Left renal pelvis (tissue), 4 donors: ENCODE data around the gene ZNF91. TPM values are rescaled to one million over a fixed set of nuclear protein-coding genes. Genes with fewer than 3 reads are reported as not detected.
"Not testable (repeated sequence)": the region's sequence is repeated elsewhere in the genome, so short reads cannot be mapped to it uniquely, and the experiment has no call there.

Experiments used
- DNase-seq, 4 donors: peaks; one replicate each; pipeline ENCODE4 v3.0.0-alpha.2; 2013; ENCODE audit warnings: low read depth in 4 of 4, low spot score in 3 of 4
- polyA plus RNA-seq, 4 donors: library from polyadenylated mRNA; unstranded; fragments of 120-200 nt; gene quantifications; one replicate each; pipeline ENCODE4 v1.2.1, GENCODE V29; 2013; ENCODE audit not compliant: insufficient read length in 4 of 4

The ZNF91 gene
- polyA plus RNA-seq, 4 donors, result 51.1 to 70.8 (median 65.1) TPM

DNA sequence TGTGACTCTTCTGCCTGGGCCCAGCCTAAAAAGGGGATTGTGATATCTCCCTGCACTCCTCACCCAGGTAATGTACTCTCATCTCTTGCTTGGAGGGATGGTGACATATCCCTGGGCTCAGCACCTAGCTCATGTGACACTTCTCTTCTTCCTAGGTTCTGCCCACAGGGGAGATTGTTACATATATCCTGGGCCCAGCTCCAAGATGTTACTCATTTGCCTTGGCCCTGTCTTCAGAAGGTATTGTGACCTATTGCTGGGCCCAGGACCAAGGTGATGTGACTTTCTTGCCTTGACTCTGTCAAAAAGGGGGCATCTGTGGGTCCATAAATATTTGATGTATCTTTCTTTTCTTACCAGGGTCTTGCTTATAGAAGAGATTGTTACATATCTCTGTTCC lies 73.9 kb downstream of the ZNF91 start:
- not testable (repeated sequence) for DNase-seq

DNA sequence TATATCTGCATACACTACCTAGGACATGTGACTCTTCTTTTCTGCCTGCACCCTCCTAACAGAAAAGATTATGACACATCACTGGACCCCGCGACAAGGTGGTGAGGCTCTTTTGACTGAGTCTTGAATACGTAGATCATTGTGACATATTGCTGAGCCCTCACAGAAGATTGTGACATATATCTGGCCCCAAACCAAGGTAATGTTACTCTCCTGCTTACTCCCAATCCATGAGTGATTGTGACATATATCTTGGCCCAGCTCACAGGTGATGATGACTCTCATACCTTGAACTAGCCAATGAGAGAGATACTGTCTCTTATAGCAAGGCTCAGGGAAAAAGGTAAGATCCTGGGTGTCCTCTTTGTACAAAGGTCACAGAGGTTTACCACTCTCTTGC lies 75.7 kb downstream of the ZNF91 start:
- not testable (repeated sequence) for DNase-seq

DNA sequence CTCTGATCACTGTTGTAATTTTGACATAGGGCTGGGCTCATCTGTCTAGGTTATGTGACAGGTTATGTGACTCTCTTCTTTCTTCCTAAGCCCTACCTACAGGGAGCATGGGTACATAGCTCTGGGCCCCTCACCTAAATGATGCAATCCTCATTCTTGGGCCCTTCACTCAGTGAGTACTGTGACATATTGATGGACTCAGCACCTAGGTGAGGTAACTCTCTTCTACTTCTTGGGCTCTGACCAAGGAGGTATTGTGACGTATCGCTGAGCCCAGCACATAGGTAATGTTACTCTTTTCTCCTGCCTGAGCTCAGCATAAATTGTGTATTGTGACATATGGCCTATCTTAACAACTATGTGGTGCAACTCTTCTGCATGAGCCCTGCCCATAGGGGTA lies 76.3 kb downstream of the ZNF91 start:
- not testable (repeated sequence) for DNase-seq

DNA sequence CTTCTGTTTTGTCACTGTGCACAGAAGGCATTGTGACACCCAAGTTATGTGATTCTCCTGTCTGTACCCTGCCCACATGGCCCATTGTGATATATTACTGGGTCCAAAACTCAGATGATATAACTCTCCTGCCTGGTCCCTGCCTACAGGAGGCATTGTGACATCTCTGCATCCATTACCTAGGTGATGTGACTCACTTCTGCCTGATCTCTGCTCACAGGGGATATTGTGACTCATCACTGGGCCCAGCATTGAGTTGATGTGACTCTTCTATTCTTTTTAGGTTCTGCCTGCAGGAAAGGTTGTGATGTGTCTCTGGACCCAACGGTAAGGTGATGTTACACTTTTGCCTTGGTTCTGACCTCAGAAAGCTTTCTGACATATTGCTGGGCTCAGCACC lies 77.1 kb downstream of the ZNF91 start:
- DNase-seq, result no peak

DNA sequence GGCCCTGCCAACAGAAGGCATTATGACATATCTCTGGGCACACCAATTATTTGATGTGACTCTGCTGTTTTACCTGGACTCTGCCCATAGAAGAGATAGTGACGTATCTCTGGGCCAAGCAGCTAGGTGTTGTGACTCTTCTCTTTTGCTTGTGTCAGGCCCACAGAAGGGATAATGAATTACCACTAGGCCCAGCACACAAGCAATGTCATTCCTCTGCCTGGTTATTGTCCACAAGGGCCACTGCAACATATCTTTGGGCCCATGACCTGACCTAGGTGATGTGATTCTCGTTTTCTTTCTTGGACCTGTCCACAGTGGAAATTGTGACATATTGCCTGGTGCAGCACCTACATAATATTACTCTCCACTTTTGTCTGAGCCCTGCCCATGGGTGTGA lies 80.0 kb downstream of the ZNF91 start:
- no peak for DNase-seq

DNA sequence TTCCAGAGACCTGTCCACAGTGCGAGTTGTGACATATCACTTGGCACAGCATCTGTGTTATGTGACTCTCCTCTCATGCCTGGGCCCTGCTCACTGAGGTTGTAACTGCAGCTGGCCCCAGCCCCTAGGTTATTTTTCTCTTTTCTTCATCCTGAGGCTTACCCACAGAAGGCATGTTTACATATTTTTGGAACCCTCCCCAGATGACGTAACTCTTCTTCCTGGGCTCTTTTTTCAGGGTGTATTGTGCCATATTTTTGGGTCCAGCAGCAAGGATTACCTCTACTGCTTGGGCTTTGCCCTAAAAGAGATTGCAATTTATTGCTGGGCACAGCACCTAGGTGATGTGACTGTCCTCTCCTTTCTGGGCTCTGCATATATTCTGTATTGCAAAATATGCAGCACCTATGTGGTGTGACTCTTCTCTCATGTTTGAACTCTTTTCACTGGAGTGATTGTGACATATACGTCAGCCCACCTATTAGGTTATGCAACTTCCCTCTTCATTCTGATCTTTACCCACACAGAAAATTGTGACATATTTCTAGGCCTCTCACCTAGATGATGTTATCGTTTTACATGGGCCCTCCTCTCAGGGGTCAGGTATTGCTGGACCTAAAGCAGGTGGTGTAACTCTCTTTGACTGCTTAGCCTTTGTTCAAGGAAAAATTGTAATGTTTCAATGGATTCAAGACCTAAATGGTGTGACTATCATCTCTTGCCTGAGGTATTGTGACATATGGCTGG lies 80.6 kb downstream of the ZNF91 start:
- no peak for DNase-seq

GRCh38 chr19:23313196-23313595 lies 82.1 kb downstream of the ZNF91 start:
- DNase-seq, result no peak

- no peak for DNase-seq
These were observed 82.8 kb downstream of the ZNF91 start for GRCh38 chr19:23312515-23312914.

GRCh38 chr19:23311551-23311950 lies 83.7 kb downstream of the ZNF91 start:
- no peak for DNase-seq

- DNase-seq, result no peak
These were observed 84.5 kb downstream of the ZNF91 start for GRCh38 chr19:23310729-23311211.

GRCh38 chr19:23309926-23310325 lies 85.3 kb downstream of the ZNF91 start:
- DNase-seq, result no peak

GRCh38 chr19:23305555-23305954 lies 89.7 kb downstream of the ZNF91 start:
- DNase-seq, result no peak

GRCh38 chr19:23304238-23304637 lies 91.0 kb downstream of the ZNF91 start:
- DNase-seq, result no peak

- no peak for DNase-seq
These were observed 101.1 kb downstream of the ZNF91 start for GRCh38 chr19:23294141-23294540.

GRCh38 chr19:23289966-23290365 lies 105.3 kb downstream of the ZNF91 start:
- not testable (repeated sequence) for DNase-seq

Other genes with a start within 250 kb of the ZNF91 start
- 1 to 10 TPM; 3.3 to 5.9 (median 4.8) TPM for gene ZNF724, start 145.1 kb downstream of the ZNF91 start, polyA plus RNA-seq